Heart left ventricle (tissue), 16 donors: Measurements from ENCODE around the gene TNP2. TPM values are rescaled to one million over a fixed set of nuclear protein-coding genes. Genes with fewer than 3 reads are reported as not detected.

Source experiments
- ATAC-seq, 4 donors: fragments of 200-7000 bp; cut with Tn5 transposase; one replicate each; pipeline ENCODE4 v1.9.1; 2020 to 2022; ENCODE audit warnings: moderate library complexity in 4 of 4, mild to moderate bottlenecking in 3 of 4, moderate number of reproducible peaks in 1 of 4
- DNase-seq, 5 donors: peaks; one replicate each; pipeline ENCODE4 v3.0.0-alpha.2; 2020
- H3K27ac ChIP-seq, 12 donors: fragments of 200-600 bp; sonication (generic) in 4 of 12; one replicate each; pipeline versions ENCODE4 v1.5.0 to v1.8.0; 2016 to 2022; ENCODE audit warnings: mild to moderate bottlenecking in 2 of 12
- H3K27me3 ChIP-seq, 9 donors: fragments of 200-600 bp; sonication (generic) in 2 of 9; one replicate each; pipeline versions ENCODE4 v1.5.1 to v1.8.0; 2016 to 2022; ENCODE audit warnings: mild to moderate bottlenecking in 3 of 9
- H3K36me3 ChIP-seq, 9 donors: fragments of 200-600 bp; sonication (generic) in 2 of 9; one replicate each; pipeline versions ENCODE4 v1.5.0 to v1.8.0; 2018 to 2022; ENCODE audit warnings: mild to moderate bottlenecking in 2 of 9
- H3K4me1 ChIP-seq, 12 donors: fragments of 200-600 bp; sonication (generic) in 4 of 12; one replicate each; pipeline versions ENCODE4 v1.5.0 to v1.8.0; 2016 to 2022; ENCODE audit warnings: mild to moderate bottlenecking in 3 of 12
- H3K4me3 ChIP-seq, 12 donors: fragments of 200-600 bp; sonication (generic) in 4 of 12; one replicate each; pipeline versions ENCODE4 v1.5.0 to v1.8.0; 2017 to 2022; ENCODE audit warnings: mild to moderate bottlenecking in 9 of 12, moderate library complexity in 4 of 12
- H3K9me3 ChIP-seq, 12 donors: fragments of 200-600 bp; sonication (generic) in 4 of 12; one replicate each; pipeline versions ENCODE4 v1.5.0 to v1.8.0; 2016 to 2022; ENCODE audit warnings: mild to moderate bottlenecking in 1 of 12
- CTCF ChIP-seq, 12 donors: fragments of 200-600 bp; sonication (generic) in 4 of 12; IDR thresholded peaks; one replicate each; pipeline versions ENCODE4 v1.5.0 to v1.8.0; 2018 to 2022; ENCODE audit warnings: antibody characterized with exemption in 12 of 12, mild to moderate bottlenecking in 5 of 12
- POLR2A ChIP-seq, 2 donors: fragments of 450-650 bp; IDR thresholded peaks; one replicate each; pipeline ENCODE4 v1.6.1; 2017; ENCODE audit warnings: antibody characterized with exemption in 2 of 2, mild to moderate bottlenecking in 2 of 2, moderate library complexity in 2 of 2
- WGBS, 4 donors: extraction: QIAGEN DNeasy Blood & Tissue Kit in 2 of 4; methylation state at CpG; one replicate each; pipeline versions ENCODE4 v1.1.5 to v1.1.7; 2013 to 2018; 5-methylcytosine and 5-hydroxymethylcytosine counted together
- intact Hi-C, 10 donors: fragments of 100-400 bp; cut with DNase I; formaldehyde crosslinking; loops; one replicate each; pipeline versions ENCODE4 v1.11.1 to v1.14.2; 2022
- microRNA-seq, 4 donors: library from miRNA; unstranded; fragments of <30 nt; microRNA quantifications; one replicate each; pipeline versions ENCODE4 to v1.2.0, GENCODE V29; 2017 to 2020
- polyA plus RNA-seq, 2 donors: library from polyadenylated mRNA; stranded (reverse); fragments of 200-250 nt; gene quantifications; one replicate each; pipeline ENCODE4 v1.2.3, GENCODE V29; 2013
- total RNA-seq, 9 donors: library from RNA; depleted of rRNA in 2 of 9; stranded (reverse); fragments of >200 nt in 2 of 9; fragmentation: NEBNext Ultra II Directional in 3 of 9; extraction: Animal tissue kit (Norgen Biotek cat#: 25700) in 3 of 9; gene quantifications; one replicate each; pipeline versions ENCODE4 v1.1.0 to v1.2.4, GENCODE V29; 2016 to 2023
- donor health status: ischemic (EF 13 %, LVEDD 7.1; RV severe dilation, severe dysfunction).
- donor health status: healthy with polysubstance abuse.
- donor health status: DM: no; HTN: yes; CAD: no.
- donor health status: DM: no; HTN: no; CAD: no.
- donor health status: ischemic (EF 25% LVEDD 6.9; RV normal size, moderate dysfunction).
- donor health status: ischemic (EF 25% LVEDD 5.7; RV mildly dilated, moderate dysfunction).
- donor health status: healthy.
- donor health status: DM: yes; HTN: yes; CAD: no.
- donor health status: ischemic (EF 35%, LVEDD 5.7; RV mildly dilated, moderate dysfunction).
- donor health status: nonischemic (EF 11% LVEDD 7.7; RV severe dilation, severe dysfunction).
- donor health status: DM: yes; HTN: yes; CAD: no.
- donor health status: PGD.
- donor health status: ischemic (EF 29% LVEDD 5.4; RV normal size, mild dysfunction).
- donor health status: nonischemic (EF 23%, LVEDD 6.1; RV moderate dilation, normal function).

Gene TNP2
- total and polyA plus RNA-seq, 11 donors: not detected

GRCh38 chr16:11219178-11219577 lies 49.9 kb downstream of the TNP2 start:
- WGBS, 4 donors: 78 to 80% (median 79%) methylated on average over 3 to 4 of the region's 4 CpGs
- H3K27ac ChIP-seq: no peak overlapping the region
- TF ChIP-seq CTCF (IDR thresholded peaks at IDR 0.05) (no peak), POLR2A (IDR thresholded peaks at IDR 0.05) (no peak)

GRCh38 chr16:11218604-11218962 lies 50.5 kb downstream of the TNP2 start:
- peaks cover 0 to 43% (median 19%) of the 10 kb centered on the region in 12 donors for H3K9me3 ChIP-seq
- WGBS, 4 donors: 85 to 94% (median 90%) methylated on average over 1 of the region's 1 CpG
- DNase-seq (no peak), ATAC-seq (no peak)
- intact Hi-C loops: no loop called here
- no peaks in the 10 kb centered on the region for H3K27me3 ChIP-seq
- H3K4me1 ChIP-seq: peaks cover 0 to 15% (median 0%) of the 10 kb centered on the region in 12 donors
- no peak overlapping the region for H3K4me3 ChIP-seq
- no peak overlapping the region for H3K27ac ChIP-seq
- H3K36me3 ChIP-seq: no peaks in the 10 kb centered on the region
- TF ChIP-seq POLR2A (IDR thresholded peaks at IDR 0.05) (no peak), CTCF (IDR thresholded peaks at IDR 0.05) (peak in 10 of 12 donors; percentile 7 to 55 (median 29))

More at GRCh38 chr16:11219178-11219577, 49.9 kb downstream of the TNP2 start:
- ATAC-seq: no peak
- no peak overlapping the region for H3K4me3 ChIP-seq
- peaks cover 0 to 43% (median 19%) of the 10 kb centered on the region in 12 donors for H3K9me3 ChIP-seq
- H3K36me3 ChIP-seq: no peaks in the 10 kb centered on the region
- DNase-seq: no peak
- H3K4me1 ChIP-seq: peaks cover 0 to 21% (median 4%) of the 10 kb centered on the region in 12 donors
- no peaks in the 10 kb centered on the region for H3K27me3 ChIP-seq
- intact Hi-C loops: no loop called here

Small RNA genes lying within 50 kb of the gene (microRNA-seq; reads per million reads assigned to microRNA genes)
- 0 reads per million in 4 donors for gene MIR548H2

Other genes starting within 250 kb of the TNP2 start
- gene SOCS1, start 13.1 kb downstream of the TNP2 start, total RNA-seq: 10 to 100 TPM in 1 of 9 donors, 1 to 10 TPM in 7, under 1 TPM in 1; 0.63 to 14.8 (median 2.7) TPM
- gene SOCS1, start 13.1 kb downstream of the TNP2 start, polyA plus RNA-seq: 1 to 10 TPM; 2.9 to 9.1 TPM
- not detected for gene PRM3, start 4.3 kb upstream of the TNP2 start, total RNA-seq
- not detected for gene PRM3, start 4.3 kb upstream of the TNP2 start, polyA plus RNA-seq
- not detected for gene PRM2, start 7.2 kb upstream of the TNP2 start, total RNA-seq
- not detected for gene PRM2, start 7.2 kb upstream of the TNP2 start, polyA plus RNA-seq
- gene PRM1, start 12.0 kb upstream of the TNP2 start, total RNA-seq: not detected
- not detected for gene PRM1, start 12.0 kb upstream of the TNP2 start, polyA plus RNA-seq
- 1 to 10 TPM in 4 of 9 donors, under 1 TPM in 3, not detected in 2; 0.23 to 6.6 (median 1.1) TPM for gene RMI2, start 76.1 kb upstream of the TNP2 start, total RNA-seq
- gene RMI2, start 76.1 kb upstream of the TNP2 start, polyA plus RNA-seq: under 1 TPM; 0.23 to 0.76 TPM